Umbilical cord (tissue), 2 donors: Measurements from ENCODE around the gene TRIM17. TPM values are rescaled to one million over a fixed set of nuclear protein-coding genes. Genes with fewer than 3 reads are reported as not detected.

ENCODE experiments used
- DNase-seq: peaks from one replicate; pipeline ENCODE4 v3.0.0-alpha.2; 2015; ENCODE audit warnings: low spot score
- total RNA-seq: library from RNA; depleted of rRNA; stranded (reverse); fragments of >200 nt; gene quantifications from one replicate; pipeline ENCODE4 v1.2.3, GENCODE V29; 2014; ENCODE audit warnings: low replicate concordance; ENCODE audit not compliant: insufficient read depth

The TRIM17 gene
- total RNA-seq, 1 donor from 2014 or later = not detected

DNA sequence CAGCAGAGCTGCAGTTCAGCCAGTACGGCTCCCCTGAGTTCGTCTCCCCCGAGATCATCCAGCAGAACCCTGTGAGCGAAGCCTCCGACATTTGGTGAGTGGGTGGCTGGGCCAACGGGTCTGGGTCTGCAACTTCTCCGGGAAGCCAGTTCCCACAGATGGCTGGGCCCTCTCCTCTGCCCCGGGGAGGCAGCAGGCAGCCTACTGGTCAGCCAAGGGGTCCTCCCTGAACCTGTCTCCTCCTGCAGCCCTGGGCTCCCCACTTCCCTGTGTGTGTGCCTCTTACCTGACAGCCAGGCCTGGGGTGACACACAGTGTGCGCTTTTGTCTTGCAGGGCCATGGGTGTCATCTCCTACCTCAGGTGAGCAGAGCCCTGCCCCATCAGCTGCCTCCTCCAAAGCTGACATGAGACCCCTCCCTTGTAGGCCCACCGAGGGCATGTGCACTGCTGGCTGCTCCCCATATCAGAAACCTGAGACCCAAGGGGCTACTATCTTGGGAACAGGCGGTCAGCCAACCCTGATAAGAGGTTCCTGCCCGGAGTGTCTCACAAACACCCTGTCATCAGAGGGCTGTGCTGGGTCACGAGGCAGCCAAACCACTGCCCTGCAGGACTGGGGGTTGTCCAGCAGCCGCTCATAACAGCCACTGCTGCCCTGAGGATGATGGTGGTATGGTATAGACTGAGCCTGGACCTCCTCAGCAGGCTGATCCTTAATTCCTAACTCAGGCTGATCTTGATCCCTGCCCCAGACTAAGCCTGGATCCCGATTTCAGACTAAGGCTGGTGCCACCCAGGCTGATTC lies 47.7 kb downstream of the TRIM17 start:
- DNase-seq = no peak

DNA sequence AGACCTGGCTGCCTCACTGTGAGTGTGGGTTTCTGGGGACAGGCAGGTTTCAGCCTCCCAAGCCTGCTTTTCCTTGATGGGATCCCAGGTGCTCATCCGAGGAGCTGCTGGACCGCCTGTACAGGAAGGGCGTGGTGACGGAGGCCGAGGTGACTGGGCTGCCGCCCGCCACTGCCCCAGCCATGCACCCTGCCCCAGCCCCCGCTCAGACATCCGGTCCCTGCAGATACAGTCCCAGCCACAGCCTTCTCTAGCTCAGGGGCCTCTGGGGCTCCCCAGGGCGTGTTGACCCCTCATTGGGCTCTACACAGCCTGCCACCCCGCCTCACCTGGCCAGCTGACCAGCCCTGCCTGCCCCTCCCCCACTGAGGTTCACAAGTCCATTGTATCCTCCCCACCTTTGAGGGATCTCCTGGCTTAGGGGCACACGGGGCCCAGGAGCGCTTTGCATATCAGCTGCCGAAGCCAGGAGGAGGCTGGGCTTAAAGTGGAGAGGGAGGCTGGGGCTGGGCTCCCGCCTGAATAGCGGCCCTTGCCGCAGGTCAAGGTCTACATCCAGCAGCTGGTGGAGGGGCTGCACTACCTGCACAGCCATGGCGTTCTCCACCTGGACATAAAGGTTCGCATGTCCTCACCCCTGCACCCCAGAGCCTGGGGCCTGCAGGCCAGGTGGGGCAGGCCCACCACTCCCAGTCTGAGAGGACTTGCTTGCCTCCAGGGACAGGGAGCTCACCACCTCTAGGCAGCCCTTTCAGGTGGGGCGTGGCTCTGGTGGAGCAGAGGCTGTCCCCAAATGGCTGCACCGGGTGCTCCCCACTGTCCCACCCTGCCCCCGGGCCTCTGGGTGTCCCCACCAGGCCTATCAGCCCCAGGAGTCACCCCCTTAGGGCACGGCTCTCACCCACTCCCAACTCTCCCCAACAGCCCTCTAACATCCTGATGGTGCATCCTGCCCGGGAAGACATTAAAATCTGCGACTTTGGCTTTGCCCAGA lies 48.6 kb downstream of the TRIM17 start:
- DNase-seq = no peak

DNA sequence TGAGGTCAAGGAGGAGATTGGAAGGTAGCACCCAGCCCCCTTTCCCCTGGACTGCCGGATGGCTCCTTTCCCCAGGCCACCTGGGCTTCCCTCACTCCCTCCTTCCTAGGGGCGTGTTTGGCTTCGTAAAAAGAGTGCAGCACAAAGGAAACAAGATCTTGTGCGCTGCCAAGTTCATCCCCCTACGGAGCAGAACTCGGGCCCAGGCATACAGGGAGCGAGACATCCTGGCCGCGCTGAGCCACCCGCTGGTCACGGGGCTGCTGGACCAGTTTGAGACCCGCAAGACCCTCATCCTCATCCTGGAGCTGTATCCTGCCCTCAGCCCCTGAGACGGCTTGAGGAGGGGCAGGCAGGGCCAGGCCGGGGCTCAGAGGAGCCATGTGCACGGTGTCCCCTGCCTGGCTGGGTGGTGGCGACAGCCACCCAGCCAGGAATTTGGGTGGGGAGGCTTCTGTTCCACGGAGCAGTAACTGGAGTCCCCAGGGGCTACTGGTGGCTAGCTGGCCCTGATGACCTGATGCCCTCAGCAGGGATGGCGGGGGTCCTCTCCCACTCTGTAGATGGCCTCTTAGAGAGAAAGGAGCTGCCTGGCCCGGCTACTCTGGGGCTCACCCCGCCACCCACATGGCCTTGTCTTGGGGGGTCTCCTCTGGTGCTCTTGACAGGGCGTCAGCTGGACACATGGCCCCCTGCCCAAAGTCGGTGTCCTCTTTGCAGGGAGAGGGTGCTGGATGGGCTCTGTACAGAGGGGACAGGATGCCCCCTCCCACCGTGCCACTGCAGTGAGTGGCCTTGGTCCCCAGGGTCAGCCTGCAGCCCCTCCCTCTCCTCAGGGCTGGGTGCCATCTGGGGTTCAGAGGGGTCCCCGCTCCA lies 49.6 kb downstream of the TRIM17 start:
- no peak for DNase-seq

DNA sequence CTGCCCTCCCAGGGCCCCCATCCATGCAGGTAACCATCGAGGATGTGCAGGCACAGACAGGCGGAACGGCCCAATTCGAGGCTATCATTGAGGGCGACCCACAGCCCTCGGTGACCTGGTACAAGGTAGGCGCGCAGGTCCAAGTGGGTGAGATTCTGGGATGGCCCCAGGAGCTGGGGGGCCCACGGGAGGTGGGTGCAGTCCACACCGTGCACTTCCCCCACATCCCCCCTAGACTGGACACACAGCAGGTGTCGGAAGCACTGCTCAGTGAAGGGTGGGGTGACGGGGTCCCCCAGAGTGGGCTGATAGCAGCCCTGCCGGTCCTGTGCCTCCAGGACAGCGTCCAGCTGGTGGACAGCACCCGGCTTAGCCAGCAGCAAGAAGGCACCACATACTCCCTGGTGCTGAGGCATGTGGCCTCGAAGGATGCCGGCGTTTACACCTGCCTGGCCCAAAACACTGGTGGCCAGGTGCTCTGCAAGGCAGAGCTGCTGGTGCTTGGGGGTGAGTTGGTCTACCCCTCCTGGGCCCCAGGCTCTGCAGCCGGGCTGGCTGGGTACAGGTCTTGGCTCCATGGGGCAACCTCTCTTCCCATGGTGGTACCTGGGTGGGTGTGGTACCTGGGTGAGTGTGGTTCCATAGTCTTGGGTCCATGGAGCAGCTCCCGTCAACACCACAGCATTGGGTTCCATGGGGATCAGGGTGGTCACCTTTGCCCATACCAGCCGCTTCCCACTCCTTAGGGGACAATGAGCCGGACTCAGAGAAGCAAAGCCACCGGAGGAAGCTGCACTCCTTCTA lies 50.4 kb downstream of the TRIM17 start:
- no peak for DNase-seq

DNA sequence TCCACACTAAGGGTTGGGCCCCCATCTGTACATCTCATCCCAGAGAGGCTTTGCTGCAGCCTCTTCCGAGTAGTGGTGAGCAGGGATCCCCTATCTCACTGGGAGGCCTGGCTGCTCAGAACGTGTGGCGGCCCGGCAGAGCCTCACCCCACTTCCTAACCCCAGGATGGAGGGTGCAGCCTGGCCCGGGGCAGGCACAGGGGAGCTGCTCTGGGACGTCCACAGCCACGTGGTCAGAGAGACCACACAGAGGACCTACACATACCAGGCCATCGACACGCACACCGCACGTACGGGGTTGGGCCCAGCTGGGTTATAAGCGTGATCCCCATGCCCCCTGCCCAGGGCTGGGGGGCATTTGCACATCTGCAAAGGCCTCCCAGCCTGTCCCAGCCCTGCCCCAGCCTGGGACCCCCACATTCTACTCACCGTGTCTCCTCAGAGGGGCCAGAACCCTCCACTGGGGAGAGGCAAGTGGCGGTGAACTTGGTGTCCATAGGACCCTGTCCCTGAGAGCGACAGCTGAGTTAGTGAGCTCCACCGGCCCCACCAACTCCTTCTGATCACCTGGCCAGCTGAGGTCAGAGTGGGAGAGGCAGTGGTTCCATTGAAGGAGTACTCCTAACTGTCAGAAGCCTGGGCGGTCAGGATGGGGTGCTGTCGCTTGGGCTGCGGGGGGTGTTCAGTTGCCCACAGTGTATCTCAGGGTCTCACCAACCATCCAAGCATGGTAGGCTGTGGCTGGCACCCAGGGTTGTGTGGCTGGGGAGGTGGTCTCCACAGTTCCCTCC lies 51.2 kb downstream of the TRIM17 start:
- DNase-seq = no peak

DNA sequence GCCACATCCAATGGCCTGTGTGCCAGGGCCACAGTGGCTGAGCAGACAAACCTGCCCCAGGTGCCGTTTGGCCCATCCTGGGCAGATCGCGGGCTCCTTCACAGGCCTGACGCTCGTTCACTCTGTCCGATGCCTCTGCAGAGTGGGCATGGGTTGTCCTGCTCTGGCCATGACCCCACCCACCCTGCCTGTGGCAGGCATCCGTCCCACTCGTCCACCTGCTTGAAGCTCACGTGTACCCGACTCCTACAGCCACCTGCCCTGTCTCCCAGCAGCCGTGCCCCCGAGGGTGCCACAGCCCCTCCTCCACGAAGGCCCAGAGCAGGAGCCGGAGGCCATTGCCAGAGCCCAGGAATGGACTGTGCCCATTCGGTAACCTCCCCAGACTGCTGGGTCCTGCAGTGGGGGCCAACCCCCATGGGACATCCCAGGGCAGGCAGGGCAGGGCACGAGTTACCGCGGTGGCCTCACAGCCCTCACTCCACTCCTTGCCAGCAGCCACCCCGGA lies 51.9 kb downstream of the TRIM17 start:
- no peak for DNase-seq

DNA sequence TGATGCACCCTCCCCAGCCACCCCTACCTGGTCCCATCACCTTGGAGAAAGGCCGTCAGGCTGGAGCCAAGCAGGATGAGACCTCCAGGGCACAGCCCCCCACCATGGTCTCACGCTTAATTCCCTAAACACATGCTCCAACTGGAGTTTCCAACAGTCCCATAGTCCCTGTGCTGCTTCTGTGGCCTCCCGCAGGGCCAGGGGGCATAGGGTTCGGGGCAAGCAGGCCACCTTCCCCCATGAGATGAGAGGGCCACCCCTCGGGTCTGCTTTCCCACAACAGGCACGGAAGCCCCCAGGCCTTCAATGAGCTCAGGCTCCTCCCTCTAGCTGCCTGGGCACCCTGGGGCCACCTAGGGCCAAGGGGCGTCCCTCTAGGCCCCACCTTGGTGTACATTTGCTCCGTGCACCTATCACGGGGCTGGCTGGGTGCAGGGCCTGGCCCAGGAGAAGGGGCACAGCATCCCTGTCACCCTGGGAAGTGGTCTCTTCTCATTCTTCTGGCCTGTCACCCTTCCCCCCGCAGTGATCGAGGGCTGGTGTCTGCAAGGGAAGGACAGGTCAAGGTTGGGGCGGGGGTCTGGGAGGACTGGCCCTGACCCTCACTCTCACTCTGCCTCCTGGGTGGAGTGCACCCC lies 52.5 kb downstream of the TRIM17 start:
- DNase-seq = no peak

DNA sequence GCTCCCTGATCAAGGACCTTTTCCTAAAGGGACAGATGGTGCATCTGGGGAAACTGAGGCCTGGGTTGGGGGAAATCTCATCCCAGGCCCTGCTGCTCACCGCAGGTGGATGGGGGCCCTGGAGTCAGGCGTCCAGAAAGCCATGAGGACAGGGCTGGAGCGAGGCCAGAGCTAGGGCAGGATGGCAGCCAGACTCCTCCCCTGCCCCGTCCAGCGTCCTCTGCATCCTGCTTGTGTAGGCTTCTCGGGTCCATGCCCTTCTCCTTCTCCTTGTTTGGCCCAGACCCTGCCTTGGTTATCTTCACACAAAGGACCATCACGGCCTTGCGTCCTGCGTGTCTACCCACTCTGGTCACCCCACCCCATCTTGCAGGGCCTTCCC lies 53.0 kb downstream of the TRIM17 start:
- DNase-seq = no peak

DNA sequence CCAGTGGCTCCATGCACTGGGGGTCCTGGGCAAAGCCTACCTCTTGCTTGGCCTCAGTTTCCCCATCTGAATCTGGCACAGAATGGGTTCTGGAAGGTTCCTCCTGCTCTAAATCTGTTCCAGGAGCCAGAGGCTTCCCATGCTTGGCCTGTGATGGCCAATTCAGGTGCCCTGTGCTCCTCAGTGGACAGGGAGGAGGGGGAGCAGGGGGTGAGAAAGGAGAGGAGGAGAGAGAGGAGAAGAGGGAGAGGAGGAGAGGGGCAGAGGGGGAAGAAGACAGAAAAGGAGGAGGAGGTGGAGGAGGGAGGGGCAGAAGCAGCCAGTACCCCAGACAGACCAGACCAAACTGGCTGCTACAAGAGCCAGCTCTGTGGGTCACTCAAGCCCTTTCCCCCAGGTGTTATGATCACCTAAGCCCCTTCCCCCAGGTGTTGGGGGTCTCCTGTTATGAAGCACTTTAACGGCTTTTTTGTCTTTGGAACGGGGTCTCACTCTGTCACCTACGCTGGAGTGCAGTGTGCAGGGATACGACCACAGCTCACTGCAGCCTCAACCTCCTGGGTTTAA lies 53.7 kb downstream of the TRIM17 start:
- DNase-seq = no peak

DNA sequence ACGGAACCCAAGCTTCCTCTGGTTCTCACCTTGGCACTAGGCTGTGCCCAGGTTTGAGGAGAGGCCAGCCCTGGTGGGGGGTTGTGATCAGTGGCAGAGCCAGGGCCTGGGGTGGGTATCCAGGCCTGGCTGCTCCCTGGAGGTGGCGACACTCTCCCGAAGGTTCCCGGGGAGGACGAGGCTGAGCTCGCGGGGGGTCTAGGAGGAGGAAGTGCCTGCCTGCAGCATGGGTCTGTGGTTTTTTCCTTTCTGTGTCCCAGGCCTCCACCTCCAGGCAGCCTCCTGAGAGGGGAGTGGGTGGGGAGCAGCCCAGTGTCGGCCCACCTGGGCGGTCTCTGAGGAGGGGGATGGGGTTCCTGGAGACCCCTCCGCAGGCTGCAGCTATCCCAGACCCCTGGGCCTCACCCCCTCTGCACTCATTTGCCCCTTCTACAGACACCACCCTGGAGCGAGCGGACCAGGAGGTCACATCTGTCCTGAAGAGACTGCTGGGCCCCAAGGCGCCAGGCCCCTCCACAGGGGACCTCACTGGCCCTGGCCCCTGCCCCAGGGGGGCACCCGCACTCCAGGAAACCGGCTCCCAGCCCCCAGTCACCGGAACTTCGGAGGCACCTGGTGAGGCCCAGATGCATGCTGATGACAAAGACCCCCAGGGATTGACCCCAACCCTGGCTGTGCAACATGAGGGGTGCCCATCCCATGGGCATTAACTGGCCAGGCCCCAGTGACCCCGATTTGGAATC lies 54.3 kb downstream of the TRIM17 start:
- DNase-seq = no peak

DNA sequence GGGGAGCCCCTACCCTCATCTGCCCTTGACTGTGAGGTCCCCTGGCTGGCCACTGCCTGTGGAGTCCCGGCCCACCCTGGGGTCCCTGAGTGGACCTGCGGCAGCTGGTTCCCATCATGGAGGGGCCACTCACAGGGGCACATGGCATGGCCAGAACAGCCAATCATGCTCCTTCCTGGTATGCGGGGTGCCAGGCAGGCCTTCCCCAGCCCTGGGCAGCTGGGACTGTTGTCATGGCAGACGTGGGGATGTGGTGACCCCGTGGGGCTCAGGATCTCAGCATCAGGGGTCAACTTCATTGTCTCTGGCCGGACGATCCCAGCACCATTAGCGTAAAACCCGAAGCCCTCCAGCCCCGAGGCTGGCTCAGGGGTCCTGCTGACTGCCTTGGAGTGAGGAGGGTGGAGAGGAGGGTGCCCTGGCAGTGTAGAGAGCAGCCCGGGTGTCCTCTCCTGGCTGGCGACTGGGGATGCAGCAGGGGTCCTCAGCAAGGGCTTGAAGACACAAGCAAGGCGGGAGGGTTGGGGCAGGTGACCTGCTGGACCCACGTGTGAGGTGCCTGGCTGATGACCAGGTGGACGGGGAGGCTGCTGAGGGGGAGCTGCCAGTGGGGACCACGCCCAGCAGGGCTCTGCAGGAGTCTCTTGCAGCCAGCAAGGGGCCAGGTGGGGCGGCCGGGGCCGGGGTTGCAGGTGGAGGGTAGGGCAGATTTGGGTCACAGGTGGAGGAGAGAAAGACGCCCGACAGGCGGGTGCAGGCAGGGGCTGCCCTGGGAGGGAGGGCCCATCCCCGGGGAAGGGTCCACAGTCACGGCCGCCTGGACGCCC lies 55.1 kb downstream of the TRIM17 start:
- no peak for DNase-seq

DNA sequence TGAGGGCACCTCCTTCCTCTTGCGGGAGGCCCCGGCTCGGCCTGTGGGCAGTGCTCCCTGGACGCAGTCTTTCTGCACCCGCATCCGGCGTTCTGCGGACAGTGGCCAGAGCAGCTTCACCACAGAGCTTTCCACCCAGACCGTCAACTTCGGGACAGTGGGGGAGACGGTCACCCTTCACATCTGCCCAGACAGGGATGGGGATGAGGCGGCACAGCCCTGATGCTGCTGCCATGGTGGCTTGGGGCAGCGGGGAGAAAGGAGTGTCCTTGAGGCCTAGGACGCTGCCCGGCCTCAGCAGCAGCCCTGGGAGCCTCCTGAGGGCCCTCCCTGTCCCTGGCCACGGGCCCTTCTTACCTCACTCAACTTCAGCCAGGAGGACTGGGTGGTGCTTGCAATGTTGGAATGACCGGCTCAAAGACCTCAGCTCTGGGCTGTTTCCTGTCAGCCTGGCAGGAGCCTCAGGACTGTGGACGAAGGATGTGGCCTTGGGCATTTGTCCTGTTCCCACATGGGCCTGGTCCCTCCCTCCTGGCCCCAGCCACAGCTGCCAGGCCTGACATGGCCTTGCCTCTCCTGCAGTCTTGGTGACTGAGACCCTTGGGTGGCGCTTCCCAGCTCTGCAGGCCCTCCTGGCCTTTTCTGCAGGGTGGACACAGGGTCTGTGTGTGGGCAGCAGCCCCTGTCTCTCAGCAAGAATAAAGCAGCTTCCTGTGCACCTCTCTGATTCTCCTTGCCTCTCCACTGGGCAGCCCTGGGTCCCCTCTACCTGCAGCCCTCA lies 55.9 kb downstream of the TRIM17 start:
- peak; percentile 29 for DNase-seq

DNA sequence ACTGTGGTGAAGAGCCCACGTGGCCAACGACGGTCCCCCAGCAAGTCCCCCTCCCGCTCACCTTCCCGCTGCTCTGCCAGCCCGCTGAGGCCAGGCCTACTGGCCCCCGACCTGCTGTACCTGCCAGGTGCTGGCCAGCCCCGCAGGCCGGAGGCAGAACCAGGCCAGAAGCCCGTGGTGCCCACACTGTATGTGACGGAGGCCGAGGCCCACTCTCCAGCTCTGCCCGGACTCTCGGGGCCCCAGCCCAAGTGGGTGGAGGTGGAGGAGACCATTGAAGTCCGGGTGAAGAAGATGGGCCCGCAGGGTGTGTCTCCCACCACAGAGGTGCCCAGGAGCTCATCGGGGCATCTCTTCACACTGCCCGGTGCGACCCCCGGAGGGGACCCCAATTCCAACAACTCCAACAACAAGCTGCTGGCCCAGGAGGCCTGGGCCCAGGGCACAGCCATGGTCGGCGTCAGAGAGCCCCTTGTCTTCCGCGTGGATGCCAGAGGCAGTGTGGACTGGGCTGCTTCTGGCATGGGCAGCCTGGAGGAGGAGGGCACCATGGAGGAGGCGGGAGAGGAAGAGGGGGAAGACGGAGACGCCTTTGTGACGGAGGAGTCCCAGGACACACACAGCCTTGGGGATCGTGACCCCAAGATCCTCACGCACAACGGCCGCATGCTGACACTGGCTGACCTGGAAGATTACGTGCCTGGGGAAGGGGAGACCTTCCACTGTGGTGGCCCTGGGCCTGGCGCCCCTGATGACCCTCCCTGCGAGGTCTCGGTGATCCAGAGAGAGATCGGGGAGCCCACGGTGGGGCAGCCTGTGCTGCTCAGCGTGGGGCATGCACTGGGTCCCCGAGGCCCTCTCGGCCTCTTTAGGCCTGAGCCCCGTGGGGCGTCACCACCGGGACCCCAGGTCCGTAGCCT lies 56.8 kb downstream of the TRIM17 start:
- no peak for DNase-seq

DNA sequence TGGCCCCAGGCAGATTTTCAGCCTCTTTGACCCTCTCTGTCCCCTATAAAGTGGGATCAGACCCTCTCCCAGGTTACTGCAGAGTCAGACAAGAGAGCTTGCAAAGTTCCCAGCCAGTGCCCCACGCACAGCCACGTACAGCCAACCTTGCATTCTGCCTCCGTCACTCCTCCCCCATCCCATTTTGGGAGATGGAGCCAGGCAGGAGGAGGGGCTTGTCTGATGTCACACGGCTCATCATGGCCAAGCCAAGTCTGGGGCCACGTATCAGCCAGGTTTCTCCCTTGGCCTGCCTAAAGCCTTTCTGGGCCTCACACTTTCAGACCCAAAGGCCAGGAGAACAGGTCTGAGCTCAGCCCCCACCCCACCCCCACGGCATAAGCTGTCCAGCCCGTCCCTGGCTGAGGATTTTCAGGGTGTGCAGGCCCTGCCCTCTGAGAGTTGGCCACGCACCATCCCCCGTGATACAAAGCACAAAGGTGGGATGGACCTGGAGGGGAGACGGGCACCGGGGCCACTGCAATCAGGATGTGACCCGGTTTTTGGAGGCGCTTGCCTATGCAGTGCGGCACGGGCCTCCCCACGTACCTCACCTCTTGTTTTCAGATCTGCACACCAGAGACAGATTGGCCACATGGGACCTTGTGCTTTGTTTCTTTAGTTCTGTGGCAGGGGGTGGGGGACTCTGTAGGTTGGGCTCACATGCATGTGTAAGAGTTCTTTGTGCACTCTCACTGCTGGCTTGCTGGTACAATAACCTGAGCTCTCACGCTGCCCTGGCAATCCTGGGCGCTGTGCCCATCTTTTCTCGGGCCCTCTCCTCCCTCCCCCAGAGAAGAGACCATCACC lies 57.7 kb downstream of the TRIM17 start:
- no peak for DNase-seq
